Smooth muscle cell of the brain vasculature (primary cell): ENCODE results near the gene ARHGAP27.
"Not testable (repeated sequence)": the region's sequence is repeated elsewhere in the genome, so short reads cannot be mapped to it uniquely, and the experiment has no call there.

ENCODE experiments used
- DNase-seq: peaks from one replicate; pipeline ENCODE4 v3.0.0-alpha.2; 2012; ENCODE audit warnings: low read depth, low spot score

Gene ARHGAP27, protein sequence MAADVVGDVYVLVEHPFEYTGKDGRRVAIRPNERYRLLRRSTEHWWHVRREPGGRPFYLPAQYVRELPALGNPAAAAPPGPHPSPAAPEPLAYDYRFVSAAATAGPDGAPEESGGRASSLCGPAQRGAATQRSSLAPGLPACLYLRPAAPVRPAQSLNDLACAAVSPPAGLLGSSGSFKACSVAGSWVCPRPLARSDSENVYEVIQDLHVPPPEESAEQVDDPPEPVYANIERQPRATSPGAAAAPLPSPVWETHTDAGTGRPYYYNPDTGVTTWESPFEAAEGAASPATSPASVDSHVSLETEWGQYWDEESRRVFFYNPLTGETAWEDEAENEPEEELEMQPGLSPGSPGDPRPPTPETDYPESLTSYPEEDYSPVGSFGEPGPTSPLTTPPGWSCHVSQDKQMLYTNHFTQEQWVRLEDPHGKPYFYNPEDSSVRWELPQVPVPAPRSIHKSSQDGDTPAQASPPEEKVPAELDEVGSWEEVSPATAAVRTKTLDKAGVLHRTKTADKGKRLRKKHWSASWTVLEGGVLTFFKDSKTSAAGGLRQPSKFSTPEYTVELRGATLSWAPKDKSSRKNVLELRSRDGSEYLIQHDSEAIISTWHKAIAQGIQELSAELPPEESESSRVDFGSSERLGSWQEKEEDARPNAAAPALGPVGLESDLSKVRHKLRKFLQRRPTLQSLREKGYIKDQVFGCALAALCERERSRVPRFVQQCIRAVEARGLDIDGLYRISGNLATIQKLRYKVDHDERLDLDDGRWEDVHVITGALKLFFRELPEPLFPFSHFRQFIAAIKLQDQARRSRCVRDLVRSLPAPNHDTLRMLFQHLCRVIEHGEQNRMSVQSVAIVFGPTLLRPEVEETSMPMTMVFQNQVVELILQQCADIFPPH

DNA sequence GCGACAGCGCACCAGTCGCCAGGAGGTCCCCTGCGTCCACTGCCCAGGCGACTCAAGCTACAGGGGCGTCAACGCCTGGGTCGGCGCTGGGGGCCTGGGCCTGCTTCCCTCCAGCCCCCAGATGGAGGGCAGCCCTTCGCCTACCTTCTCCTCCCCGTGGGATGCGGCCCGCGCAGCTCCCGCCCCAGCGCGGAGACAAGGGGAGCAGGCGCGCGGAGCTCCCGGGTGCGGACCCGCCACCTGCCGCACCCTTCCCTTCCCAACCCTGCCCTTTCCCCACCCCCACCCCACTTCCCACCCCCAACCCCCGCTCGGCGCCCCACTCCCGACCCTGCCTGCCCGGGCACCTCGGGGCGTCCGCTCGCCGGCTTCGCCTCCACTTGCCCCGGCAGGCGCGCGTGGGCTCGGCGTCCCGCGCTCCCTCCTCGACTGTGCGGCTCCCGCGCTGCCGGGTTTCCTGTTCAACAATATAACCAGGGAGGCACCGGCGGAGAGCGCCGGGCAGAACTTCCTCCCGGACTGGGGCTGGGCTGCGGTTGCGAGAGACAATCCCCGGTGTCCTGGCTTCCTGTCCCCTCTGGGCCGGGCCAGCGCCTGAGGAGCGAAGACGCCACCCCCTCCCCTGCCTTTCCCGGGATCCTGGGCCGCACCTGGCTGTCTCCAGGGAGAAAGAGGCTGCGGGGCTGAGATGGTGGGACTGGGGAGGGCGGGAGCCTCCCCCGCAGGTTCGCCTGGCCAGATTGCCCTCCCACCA, at the start of gene ARHGAP27:
Gene ARHGAP27, minus strand, starts transcription at position 466 of the 754 bp plus-strand sequence. CDS start 2,591 bp downstream, outside the sequence.
- no peak for DNase-seq

DNA sequence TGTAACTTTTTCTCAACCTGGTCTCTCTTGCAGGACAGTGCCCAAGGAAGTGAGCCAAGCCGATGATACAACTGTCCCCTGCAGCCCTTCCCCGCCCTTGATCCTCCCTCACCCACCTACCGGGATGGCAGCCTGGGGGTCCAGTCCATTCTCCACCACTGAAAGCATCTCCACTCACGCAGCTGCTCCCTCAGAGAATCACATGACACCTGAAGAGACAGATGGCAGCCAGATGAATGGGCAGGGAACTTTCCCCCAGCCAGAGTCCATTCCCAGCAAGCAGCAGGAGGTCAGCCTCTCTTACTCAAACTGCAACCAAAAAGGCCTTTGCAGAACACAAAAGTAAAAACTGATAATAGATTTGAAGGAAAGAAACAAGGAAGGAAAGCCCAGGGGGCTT, 49.6 kb upstream of the ARHGAP27 start:
- not testable (repeated sequence) for DNase-seq

DNA sequence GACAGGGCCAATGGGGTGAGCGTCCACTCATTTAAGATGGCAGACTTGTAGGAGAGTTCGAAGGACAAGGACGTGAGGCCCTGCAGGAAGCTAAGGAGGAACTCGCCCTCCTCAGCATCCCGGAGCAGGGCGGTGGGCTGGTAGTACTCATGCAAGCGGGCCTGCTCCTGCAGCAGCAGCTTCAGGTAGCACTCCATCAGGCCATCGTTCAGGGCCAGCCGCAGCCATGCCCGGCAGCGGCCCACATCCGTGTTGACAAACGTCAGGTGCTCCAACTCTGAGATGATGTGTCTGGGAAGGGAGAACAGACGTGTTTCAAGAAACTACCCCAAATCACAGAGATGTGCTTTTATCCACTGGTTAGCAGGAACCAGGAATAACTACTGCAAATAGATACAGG, 42.8 kb upstream of the ARHGAP27 start:
- DNase-seq, result not testable (repeated sequence)

DNA sequence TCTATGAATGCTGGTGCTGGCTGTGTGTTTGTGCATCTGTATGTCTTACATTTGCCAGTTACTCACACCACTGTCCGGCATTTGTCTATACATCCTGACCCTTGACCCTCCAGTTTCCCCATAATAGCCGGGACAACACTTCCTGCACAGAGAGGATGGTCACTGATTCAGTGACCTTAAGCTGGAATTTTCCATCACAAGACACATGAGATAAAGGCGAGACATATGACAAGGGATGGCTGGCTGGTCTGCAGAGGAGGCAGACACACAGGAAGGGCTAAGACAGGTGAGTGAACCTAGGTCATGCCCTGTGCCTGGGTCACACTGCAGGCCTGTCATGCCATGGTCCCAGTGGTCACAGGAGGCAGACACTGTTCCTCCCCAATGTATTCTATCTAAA, 39.6 kb upstream of the ARHGAP27 start:
- DNase-seq, result not testable (repeated sequence)

DNA sequence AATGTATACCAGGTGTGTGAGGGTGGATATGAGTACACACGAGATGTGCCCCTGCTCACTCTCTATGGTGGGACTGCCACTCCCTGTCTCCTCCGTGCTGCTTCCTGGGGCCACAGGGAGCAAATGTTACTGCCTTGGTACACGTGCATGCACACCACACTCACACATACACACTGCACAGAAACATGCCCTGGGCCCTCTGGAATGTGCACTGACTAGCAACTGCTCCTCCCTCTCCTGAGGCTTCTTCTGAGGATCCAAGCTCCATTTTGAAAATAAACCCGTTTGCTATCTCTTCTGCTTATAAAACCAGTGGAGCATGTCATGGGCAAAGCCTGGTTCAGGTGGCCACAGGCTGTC, 36.5 kb upstream of the ARHGAP27 start:
- not testable (repeated sequence) for DNase-seq

DNA sequence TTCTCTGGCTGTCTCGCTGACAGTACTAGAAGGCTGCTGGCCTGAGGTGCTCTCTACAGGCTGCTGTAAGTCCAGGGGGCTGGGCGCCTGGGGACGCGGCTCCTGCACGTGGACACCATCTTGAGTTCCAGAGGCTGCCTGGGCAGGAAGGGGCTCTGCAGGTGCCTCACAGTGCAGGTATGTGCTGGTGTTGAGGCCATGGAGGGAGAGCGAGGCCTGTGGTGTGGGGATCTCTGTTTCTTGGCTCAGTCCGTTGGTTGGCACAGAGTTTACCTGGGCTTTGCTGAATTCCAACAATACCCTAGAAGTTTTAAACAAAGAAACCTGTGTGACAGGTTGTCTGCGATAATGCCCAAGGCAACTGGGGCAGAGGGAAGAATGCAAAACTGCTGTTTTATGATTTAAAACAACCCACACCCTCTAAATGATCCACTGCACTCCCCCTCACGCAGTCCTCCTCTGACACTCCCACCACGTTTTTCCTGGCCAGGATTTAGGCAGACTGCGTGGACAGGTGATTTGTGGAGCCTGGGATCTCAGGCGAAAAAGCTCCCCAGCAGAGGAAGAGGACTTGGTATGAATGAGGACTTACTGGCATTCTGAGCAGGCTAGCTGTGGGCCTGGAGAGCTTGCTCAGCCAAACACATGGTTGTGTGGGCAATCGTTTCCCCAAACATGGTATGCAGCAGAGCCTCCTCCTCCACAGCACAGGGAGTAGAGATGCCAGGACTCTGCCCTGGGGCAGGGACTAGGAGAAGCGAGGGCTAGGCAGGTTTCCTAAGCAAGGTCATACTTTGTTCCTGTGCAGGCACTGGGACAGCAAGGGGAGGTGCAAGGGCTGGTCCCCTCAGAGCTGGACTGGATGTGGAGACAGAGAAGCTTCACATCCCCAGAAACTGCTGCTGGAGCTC, 35.9 kb upstream of the ARHGAP27 start:
- DNase-seq, result not testable (repeated sequence)

DNA sequence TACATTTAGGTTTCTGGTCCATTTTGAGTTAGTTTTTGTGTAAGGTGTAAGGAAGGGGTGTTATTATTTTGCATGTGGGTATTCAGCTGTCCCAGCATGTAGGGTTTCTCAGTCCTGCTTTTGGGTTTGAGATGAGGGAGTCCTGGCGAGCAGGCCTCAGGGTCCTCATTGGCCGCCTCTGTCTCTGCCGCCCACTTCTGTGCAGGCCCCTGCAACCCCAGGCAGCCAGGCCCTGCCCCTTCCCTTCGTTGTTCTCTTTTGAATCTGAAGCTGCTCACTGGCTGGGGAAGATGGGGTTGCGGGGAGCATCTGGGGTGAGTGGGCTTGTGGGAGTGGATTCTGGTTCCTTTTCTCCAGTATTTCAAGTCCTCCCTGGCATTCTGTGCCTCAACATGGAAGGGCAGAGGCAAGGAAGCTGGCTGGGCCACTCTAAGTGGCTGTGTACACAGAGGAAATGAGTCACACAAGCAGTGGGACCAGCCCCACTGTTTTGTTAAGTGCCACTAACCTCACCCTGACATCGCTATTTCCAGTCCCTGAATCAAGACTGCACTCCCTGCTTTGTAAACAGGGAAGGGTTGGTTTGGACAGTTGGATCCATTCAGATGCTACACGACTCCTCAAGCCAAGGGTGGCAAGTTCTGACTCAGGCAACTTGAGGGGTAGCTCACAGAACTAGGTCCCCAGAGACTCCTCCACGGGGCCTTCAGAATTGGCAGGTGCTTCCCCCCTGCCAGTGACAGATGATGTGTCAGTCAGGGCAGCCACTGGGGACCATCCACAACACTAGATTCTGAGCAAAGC, 29.1 kb upstream of the ARHGAP27 start:
- DNase-seq, result not testable (repeated sequence)

DNA sequence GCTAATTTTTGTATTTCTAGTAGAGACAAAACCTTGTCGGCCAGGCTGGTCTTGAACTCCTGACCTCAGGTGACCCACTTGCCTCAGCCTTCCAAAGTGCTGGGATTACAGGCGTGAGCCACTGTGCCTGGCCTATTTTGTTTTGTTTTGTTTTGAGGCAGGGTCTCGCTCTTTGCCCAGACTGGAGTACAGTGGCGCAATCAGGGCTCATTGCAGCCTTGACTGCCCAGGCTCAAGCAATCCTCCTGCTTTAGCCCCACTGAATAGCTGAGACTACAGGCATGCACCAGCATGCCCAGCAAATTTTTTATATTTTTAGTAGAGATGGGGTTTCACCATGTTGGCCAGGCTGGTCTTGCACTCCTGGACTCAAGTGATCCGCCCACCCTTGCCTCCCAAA, 27.8 kb upstream of the ARHGAP27 start:
- not testable (repeated sequence) for DNase-seq

DNA sequence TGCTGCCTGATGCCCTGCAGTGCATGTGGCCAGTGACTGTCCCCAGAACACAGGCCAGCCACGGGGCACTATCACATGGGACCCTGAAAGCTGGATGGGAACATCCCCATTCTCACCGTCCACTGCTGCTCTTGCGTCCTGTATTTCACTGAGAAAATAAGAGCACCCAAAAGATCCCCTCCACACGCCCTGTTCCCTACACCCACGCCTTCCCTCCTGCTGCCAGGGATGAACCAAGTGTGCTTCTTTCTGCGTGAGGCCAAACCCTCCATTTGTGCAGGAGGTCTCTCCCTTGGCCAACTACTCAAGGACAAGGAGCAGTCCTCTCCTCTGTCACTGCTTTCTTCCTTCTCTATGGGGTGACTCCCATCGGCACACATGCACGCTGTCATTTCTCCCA, 21.7 kb upstream of the ARHGAP27 start:
- not testable (repeated sequence) for DNase-seq

DNA sequence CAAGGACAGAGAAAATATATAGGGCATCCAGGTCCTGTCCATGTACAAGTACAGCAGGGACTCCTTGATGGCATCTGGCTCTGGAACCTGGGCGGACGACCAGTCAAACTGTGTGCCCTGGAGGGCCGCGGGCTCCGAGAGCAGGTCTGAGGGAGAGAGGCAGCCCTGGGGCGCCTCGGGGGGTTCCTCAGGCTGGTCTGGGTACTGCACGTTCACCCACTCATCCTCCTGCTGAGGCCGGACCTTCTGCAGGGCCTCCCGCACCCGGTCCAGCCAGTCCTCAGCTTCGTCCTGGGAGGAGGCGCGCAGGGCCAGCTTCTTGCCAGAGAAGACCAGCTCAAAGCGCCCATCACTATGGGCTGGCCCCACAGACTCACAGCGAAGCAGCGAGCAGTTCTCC, 21.1 kb upstream of the ARHGAP27 start:
- DNase-seq, result not testable (repeated sequence)

DNA sequence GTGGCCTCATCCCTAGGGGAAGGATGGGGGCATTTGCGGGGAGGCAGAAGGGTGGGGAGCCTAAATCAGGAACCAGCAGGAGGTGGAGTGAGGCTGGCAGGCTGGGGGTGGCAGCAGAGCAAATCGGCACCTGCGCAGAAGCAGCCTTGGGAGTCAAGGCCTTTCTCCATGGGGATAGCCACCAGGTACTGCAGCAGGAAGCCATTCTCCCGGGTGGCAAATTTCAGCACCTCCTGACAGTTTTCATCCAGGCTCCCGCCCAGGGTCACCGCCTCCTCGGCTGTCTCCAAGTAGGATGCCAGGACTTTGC, 20.5 kb upstream of the ARHGAP27 start:
- DNase-seq, result not testable (repeated sequence)

DNA sequence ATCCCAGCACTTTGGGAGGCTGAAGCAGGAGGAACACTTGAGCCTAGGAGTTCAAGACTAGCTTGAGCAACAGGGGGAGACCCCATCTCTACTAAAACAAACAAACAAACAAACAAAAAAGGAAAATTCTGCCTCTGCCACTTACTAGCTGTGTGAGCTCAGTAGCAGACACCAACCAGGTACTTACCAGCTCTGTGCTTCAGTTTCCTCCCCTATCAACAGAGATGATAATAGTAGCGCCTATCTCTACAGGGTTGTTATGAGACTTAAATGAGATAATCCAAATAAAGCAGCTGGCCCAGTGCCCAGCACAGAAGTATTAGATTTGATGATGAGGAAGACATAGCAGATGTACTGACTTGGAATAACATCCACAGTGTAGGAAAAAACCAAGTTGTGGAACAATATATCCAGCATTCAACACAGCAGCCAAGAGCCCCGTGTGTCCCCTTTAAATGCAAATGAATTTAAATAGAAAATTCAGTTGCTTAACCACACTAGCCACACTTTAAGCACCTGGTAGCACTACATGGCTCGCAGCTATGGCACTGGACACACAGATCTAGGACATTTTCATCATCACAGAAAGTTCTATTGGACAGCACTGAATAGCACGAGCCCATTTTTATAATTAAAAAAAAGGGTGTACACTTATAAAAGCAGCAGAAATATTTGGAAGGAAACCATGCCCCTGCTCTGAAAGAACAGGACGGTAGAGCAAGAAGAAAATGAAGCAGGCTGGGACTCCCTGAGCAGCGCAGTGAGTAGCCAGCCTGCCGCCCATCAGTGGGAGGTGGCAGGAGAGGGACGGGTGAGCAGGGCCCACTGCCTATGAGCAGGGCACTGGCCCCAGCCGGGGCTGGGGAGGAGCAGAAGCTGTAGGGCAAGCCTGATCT, 19.9 kb upstream of the ARHGAP27 start:
- not testable (repeated sequence) for DNase-seq

DNA sequence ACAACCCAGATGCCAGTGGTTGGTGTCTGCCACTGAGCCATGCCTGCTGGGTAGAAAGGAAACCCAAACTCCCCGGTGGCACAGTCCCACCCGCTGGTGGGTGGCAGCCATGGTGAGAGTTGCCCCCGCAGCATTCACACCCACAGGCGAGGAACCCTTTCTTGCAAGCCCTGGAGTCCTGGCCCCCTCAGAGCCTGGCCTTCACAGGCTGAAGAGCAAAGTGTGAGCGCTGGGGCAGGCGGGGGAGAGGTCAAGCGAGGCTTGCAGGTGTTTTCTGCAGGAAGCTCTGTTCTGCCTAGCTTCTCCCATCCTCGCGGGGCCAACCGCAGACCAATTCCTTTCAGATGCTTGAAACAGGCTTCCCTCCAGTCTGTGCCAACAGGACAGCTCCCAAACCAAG, 19.0 kb upstream of the ARHGAP27 start:
- not testable (repeated sequence) for DNase-seq

DNA sequence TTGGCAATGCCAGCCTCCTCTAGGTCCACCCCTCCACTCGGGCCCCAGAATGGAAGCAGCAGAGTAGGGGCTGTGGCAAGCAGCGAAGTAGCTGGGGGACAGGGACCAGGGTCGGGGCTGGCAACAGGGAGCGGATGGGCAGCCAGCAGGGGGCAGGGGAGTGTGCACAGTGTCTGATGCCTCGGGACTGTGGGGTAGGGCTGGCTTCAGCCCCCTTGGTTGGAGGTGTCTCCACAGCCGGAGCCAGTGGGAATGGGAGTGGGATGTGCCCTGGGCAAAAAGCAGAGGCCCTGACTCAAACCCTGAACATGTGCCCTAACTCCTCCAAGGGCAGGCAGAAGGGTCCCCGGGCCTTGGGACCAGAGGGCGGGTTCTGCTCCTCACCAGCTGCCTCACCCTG, 18.5 kb upstream of the ARHGAP27 start:
- no peak for DNase-seq

DNA sequence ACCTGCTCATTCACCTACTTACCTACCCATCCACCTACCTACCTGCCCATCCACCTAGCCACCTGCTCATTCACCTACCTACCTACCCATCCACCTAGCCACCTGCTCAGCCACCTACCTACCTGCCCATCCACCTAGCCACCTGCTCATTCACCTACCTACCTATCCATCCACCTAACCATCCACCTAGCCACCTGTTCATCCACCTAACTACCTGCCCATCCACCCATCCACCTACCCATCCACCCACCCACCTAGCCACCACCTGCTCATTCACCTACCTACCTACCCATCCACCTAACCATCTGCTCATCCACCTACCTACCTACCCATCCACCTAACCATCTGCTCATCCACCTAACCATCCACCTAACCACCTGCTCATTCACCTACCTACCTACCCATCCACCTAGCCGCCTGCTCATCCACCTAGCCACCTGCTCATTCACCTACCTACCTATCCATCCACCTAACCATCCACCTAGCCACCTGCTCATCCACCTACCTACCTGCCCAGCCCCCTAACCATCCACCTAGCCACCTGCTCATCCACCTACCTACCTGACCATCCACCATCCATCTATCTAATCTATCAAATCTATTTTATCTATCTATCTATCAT, 17.1 kb upstream of the ARHGAP27 start:
- not testable (repeated sequence) for DNase-seq

DNA sequence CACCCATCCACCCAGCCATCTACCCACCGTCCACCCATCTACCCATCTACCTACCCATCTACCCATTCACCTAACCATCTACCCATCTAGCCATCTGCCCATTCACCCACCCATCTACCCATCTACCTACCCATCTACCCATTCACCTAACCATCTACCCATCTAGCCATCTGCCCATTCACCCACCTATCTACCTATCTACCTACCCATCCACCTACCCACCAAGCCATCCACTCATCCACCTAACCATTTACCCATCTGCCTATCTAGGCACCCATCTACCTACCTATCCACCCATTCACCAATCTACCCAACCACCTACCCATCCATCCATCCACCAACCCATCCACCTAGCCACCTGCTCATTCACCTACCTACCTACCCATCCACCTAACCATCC, 16.6 kb upstream of the ARHGAP27 start:
- not testable (repeated sequence) for DNase-seq

DNA sequence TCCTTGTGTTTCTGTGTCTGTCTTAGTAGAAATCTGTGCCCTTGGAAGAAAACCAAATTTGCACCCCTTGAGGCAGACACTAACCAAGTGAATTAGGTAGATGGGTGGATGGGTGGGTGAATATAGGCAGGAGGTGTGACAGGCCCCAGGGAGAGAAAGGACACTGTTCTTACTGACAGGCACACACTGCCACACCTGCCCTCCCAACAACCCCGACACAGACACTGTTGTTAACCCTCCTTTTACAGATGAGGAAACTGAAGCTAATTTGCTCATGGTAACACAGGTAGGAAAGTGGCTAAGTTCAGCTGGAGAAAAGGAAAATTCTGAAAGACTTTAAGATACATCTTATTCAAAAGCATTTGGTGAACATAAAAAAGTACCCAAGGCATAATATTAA, 15.8 kb upstream of the ARHGAP27 start:
- DNase-seq, result not testable (repeated sequence)

DNA sequence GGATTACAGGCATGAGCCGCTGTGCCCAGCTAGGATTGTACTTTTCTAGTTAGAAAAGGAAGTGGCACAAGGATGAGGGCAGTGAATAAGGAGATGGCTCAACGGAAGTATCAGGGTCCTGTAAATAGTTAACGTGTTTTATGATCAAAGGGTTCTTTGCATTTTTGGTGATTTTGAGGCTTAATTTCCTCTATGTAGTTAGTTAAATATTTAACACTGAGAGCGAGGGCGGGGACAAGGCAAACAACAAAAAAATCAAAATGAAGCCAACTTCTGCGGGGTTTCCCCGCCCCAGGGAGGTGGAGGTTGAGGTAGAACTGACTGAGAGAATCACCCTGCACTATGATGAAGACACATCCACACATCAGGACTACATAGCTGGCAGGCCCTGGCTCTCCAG, 15.4 kb upstream of the ARHGAP27 start:
- not testable (repeated sequence) for DNase-seq

DNA sequence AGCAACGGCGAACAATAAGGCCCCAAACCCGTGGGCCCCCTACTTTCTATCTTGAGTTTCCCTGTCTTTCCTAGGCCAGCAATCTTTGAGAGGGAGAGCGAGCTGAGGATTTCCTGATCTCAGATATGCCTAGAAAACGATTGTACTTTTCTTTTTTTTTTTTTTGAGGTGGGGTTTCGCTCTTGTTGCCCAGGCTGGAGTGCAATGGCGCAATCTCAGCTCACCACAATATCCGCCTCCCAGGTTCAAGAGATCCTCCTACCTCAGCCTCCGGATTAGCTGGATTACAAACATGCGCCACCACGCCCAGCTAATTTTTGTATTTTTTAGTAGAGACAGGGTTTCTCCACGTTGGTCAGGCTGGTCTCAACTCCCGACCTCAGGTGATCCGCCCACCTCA, 15.0 kb upstream of the ARHGAP27 start:
- not testable (repeated sequence) for DNase-seq
